GM12864 (cell line): Measurements from ENCODE around the gene TSHZ3.

ENCODE experiments used
- DNase-seq: peaks from one replicate; pipeline ENCODE4 v3.0.0-alpha.2; 2011; ENCODE audit warnings: low read depth
- H3K4me3 ChIP-seq: 2 replicates; pipeline ENCODE4 v1.5.1; 2011; ENCODE audit warnings: mild to moderate bottlenecking, low read depth, low read length, control low read depth
- CTCF ChIP-seq: IDR thresholded peaks from 2 replicates; pipeline ENCODE4 v1.5.1; 2011; ENCODE audit warnings: low read depth, mild to moderate bottlenecking, moderate library complexity, low read length, control low read depth, inconsistent platforms; ENCODE audit errors: missing control alignments

The TSHZ3 gene

GRCh38 chr19:31346184-31347059 lies 2.8 kb downstream of the TSHZ3 start:
- no peak for DNase-seq
- no peak overlapping the region for H3K4me3 ChIP-seq
- TF ChIP-seq CTCF, result no peak

GRCh38 chr19:31344403-31344802 lies 4.8 kb downstream of the TSHZ3 start:
- no peak overlapping the region for H3K4me3 ChIP-seq
- no peak for DNase-seq
- TF ChIP-seq CTCF, result no peak

DNA sequence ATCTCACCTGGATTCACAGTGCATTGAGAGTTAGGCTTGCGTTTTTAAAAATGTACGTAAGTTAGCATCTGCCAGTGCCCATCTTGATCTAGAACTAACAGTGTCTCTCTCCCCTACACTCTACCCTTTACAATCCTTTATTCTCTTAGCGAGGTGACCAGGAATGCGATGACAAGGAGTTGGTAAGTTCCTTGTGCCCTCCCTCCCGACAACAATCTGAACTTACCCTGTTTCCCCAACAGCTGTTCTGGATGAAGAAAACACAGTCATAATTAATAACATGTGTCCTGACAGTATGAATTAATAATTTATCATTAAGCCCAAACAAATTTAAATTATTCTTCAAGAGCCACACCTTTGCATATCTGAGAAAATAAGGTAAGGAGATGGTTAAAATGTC lies 6.3 kb downstream of the TSHZ3 start:
- H3K4me3 ChIP-seq, result no peak overlapping the region
- TF ChIP-seq CTCF, result no peak
- no peak for DNase-seq

DNA sequence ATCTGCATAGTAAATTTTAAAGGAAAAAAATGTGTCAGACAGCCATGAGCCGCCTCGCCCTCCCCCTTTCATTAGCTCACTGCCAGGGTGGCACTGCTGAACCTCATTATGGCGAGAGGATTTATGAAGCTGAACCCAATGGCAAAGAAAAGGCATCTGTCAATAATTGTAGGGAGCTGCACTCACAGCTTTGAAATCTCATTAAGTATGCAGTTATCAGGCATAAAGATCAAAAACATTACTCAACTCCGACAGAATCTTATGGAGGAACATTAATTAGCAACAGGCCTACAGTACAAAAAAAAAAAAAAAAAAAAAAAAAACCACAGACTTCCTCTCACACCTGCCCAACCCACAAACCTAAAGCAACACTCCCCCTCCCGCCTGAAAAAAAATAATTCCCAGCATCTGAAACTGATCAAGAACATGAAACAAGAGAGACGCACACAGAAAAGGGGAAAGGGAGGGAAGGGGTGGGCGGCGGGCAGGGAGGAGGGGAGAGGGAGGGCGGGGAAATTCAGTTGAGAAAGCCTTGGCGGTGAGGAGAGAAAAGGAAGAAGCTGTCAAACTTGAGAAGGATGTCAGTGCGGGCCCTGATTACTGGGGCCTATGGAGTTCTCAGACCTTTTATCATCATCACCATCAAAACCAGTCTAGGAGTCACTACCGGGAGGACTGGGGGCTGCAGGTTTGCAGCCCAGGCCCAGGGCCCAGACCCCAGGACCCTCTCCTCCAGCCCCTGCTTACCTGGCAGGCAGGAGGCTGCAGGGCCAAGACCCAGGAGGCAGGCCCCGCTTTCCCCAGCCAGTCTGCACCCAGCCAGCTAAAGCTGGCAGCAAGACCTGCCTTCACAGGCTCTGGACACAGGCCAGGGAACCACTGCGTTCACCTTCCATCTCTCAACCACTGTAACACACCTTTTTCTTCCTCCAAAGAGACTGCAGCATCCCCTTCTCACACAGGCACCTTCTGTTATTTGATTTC lies 8.9 kb downstream of the TSHZ3 start:
- TF ChIP-seq CTCF, result no peak
- DNase-seq, result no peak
- H3K4me3 ChIP-seq, result no peak overlapping the region

GRCh38 chr19:31339411-31339810 lies 9.8 kb downstream of the TSHZ3 start:
- no peak for DNase-seq
- no peak overlapping the region for H3K4me3 ChIP-seq
- no peak for TF ChIP-seq CTCF

GRCh38 chr19:31338069-31338776 lies 11.0 kb downstream of the TSHZ3 start:
- TF ChIP-seq CTCF, result no peak
- no peak for DNase-seq
- no peak overlapping the region for H3K4me3 ChIP-seq
